Activated T-helper 1 cell treated with anti-CD3 and anti-CD28 coated beads, Interleukin-12 subunit alpha, Interleukin-12 subunit beta, Interleukin-2, Interleukin-4 antibody, amounts not matched to agents 30 ng/mL and 10 ng/mL and 1 ng/mL, durations not matched to agents 14 hours and 24 hours and 36 hours (primary cell): ENCODE results near the gene PPOX. TPM values are rescaled to one million over a fixed set of nuclear protein-coding genes. Genes with fewer than 3 reads are reported as not detected.

ENCODE experiments used
- DNase-seq: peaks from one replicate; pipeline ENCODE4 v3.0.0; 2021; ENCODE audit warnings: low spot score
- H3K27ac Mint-ChIP-seq: one replicate; pipeline ENCODE4 v1.8.0; 2021; ENCODE audit warnings: mild to moderate bottlenecking, mixed read lengths
- H3K27me3 Mint-ChIP-seq: one replicate; pipeline ENCODE4 v1.8.0; 2022; ENCODE audit warnings: mild to moderate bottlenecking, moderate library complexity, mixed read lengths; ENCODE audit not compliant: insufficient read depth
- H3K36me3 Mint-ChIP-seq: one replicate; pipeline ENCODE4 v1.8.0; 2021; ENCODE audit warnings: low read depth, mixed read lengths
- H3K4me1 Mint-ChIP-seq: one replicate; pipeline ENCODE4 v1.8.0; 2021; ENCODE audit warnings: low read depth, mixed read lengths
- H3K4me3 Mint-ChIP-seq: one replicate; pipeline ENCODE4 v1.8.0; 2021; ENCODE audit warnings: mild to moderate bottlenecking, moderate library complexity, mixed read lengths
- H3K9me3 Mint-ChIP-seq: one replicate; pipeline ENCODE4 v1.8.0; 2021; ENCODE audit warnings: mixed read lengths
- intact Hi-C: fragments of 100-400 bp; cut with micrococcal nuclease; formaldehyde crosslinking; loops from one replicate; pipeline ENCODE4 v1.15.1; 2024
- total RNA-seq: library from RNA; stranded (reverse); gene quantifications from 2 replicates; pipeline ENCODE4 v1.2.3, GENCODE V29; 2022

The PPOX gene
- total RNA-seq, 1 donor from 2014 or later = 25.1 TPM

DNA sequence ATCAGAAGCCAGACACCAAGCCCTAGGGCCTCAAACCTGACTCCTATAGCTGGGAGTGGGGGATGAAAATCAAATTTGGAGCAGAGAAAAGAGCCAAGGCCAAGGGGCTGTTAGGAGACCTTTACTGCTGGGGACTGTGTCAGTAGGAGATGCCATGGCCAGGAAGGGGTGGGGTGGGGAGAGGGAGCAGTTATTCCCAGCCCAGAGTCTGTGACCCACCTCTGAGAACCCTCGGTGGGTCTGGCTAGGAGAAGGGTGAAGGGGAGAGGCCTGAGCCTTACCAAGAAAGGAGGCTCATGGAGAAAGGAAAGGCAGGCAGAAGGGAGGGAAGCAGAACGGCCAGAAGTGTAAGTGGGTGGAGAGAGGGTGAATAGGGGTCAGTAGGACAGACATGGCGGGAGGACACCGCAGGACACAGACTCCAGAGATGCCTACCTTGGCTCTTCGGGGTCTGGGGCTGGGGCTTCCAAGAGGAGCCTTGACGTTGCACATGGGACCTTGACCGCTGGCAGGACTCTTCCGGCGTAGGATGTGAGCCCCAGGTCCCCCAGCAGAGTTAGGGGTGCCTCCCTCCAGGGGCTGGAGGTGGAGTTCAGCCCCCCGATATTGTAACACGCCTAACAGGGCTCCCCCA, 31.5 kb downstream of the PPOX start:
- Mint-ChIP-seq H3K27ac (no peak overlapping the region), H3K4me3 (no peak overlapping the region), H3K4me1 (peaks cover 59% of the 10 kb centered on the region), H3K36me3 (peaks cover 3% of the 10 kb centered on the region), H3K9me3 (no peaks in the 10 kb centered on the region), H3K27me3 (no peaks in the 10 kb centered on the region)
- no peak for DNase-seq
- intact Hi-C loops = no loop called here

DNA sequence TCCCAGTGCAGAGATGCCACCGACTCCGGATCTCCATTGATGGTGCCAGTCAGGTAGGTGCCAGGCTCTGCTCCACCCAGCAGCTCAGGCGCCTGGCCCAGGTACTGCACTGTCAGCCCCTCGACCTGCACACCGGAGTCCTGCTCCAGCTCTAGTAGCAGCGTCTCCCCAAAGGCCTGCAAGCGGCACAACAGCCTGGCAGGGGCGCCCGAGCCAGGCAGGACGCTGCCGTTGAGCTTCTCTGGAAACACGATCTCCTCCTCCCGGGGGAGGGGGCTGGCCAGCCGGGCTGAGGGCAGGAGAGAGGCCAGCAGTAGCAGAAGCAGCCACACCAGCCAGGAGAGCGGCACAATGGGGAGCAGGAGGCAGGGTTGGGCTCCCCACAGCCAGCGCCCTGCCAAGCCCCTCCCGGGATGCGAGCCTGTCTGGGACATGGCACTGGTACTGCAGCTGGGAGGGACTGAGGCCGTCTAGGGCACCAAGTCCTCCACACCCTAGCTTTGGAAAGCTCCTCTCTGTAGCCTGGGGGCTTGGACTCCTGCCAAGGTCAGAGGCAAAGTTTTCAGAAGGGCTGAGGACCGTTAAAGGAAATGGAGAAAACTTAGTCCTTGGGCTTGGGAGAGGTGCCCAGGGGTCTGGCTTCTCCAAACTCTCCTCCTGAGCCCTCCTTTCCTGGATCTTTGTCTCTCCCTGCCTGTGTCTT, 32.1 kb downstream of the PPOX start:
- Mint-ChIP-seq H3K4me1 (peaks cover 59% of the 10 kb centered on the region), H3K36me3 (peaks cover 5% of the 10 kb centered on the region), H3K9me3 (no peaks in the 10 kb centered on the region), H3K27ac (no peak overlapping the region), H3K4me3 (no peak overlapping the region), H3K27me3 (no peaks in the 10 kb centered on the region)
- intact Hi-C loops = no loop called here
- no peak for DNase-seq

DNA sequence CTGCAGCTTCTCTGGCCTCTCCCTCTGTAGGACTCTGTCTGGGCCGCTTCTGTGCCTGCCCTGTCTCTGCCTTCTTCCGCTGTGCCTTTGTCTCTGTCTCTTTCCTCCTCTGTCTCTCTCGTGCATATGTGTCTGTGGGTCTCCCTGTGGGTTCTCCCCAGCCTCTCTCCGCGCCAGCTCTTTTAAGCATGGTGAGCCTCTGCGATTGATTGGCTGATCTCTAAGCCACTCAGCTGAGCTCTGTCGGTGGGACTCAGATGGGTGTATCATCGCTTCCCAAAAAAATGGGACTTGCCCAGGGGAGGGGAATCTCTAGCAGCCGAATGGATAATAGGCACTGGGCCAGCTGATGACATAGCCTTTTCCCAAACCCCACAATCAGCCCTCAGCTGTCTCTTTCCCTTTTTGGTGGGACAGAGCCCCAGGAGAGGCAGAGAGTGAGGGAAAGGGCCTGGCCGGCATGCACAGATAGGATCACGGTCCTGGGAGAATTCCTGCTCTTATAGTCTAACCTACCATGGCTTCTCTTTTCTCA, 32.7 kb downstream of the PPOX start, which contains the start of gene ADAMTS4:
ADAMTS4 (minus strand) TSS at position 158 of the 535 bp plus-strand sequence. CDS start 427 bp downstream, outside the sequence.
- no peaks in the 10 kb centered on the region for H3K27me3 Mint-ChIP-seq
- H3K4me1 Mint-ChIP-seq = peaks cover 65% of the 10 kb centered on the region
- intact Hi-C loops = no loop called here
- no peak for DNase-seq
- no peak within 1 kb of the TSS for H3K4me3 Mint-ChIP-seq
- H3K27ac Mint-ChIP-seq = peak within 1 kb of the TSS; percentile 97
- H3K9me3 Mint-ChIP-seq = no peaks in the 10 kb centered on the region
- H3K36me3 Mint-ChIP-seq = peaks cover 5% of the 10 kb centered on the region

DNA sequence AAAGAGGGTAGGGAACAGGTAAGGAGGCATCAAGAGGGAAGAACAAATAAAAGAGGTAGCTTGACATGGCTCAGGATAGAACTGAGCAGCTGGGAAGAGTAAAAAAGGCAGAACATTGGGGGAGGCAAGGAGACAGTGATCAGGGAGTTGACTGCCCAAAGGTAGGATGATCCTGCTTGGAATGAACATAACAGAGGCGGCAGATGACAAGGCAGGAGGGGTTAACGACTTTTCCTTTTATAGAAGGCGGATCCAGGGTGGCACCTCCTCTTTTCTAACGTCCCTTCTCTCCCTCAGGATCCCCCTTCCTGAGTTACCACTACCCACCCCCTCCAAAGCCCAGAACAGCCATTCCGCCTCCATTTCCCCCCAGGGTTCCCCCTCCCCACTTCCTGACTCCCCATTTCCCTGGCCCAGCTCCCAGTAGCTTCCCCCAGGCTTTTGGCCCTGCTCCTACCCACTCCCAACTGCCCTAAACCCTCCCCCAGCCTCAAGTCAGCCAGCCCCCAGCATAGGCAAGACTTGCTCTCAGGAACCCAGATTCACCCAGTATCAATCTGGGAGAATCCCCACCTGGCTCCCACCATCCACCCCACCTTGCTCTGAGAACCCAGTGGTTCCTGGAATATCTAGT, 33.4 kb downstream of the PPOX start:
- Mint-ChIP-seq H3K4me3 (no peak overlapping the region), H3K9me3 (no peaks in the 10 kb centered on the region)

DNA sequence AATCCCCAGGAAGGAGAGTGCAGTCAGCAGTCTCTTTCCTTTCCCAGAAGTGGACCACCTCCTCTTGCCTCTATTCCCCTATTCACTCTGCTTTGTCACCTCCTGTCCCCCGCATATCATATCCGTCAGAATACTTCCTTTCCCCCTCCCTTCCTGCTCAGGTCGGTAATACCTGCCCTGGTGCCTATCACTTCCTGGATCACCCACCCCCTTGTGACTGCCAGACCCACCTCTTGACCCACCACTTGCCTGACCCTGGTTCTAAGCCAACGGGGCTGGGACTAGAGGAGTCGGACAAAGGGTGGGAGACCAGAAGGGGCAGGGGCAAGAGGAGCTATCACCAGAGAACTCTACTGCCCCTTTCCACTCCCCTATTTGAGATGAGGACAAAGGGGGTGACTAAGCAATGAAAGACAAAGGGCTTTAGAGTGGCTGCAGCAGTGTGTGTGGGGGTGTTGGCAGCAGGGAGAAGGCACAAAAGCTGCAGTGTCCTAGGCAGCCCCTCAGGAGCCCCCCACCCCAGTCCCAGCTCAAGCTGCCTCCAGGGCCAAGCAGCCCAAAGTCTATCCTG, 34.3 kb downstream of the PPOX start:
- Mint-ChIP-seq H3K36me3 (peaks cover 16% of the 10 kb centered on the region), H3K4me3 (no peak overlapping the region), H3K4me1 (peaks cover 67% of the 10 kb centered on the region), H3K27ac (peak overlapping the region; percentile 97), H3K9me3 (no peaks in the 10 kb centered on the region), H3K27me3 (no peaks in the 10 kb centered on the region)
- no peak for DNase-seq
- intact Hi-C loops = no loop called here

More for the DNA sequence above, 33.4 kb downstream of the PPOX start:
- DNase-seq = no peak
- intact Hi-C loops = no loop called here
- Mint-ChIP-seq H3K27me3 (no peaks in the 10 kb centered on the region), H3K27ac (peak overlapping the region; percentile 97), H3K36me3 (peaks cover 11% of the 10 kb centered on the region), H3K4me1 (peaks cover 70% of the 10 kb centered on the region)

DNA sequence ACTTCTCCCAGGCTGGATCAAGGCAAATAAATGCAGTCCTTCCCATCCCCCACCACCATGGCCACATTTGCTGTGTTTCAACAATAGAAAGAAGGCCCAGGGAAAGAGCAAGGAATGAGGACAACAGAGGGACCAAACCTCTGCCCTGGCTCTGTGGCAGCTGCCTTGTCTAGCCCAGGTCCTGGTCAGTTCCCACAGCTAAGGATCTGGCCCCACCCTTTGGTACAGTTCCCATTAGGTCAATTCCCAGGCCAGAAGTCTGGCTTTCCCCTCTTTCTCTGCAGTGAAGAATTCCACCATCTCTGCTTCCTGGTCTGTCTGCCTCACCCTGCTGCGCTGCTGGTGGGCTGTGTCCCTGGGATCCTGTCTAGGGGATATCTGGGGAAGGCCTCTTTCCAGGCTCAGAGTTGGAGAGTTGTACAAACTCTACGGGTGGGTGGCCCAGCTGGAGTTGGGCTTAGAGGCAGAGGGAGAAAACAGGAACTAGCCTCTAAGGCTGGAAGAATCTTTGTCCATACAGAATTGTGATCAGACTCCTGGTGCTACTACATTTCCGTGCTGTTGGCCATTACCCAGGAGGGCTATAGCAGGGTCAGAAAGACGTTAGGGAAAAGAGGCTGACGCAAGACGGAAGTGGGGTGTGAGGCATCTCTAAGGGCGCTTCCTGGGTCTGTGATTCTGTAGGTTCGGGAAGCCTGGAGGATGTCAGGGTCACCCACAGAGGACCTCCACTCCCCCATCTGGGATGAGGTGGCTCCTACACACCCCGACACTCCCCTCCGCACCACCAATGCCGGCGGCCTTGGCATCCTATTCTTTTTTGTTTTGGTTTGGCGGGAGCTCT, 35.0 kb downstream of the PPOX start:
- Mint-ChIP-seq H3K27ac (peak overlapping the region; percentile 97), H3K4me1 (peaks cover 69% of the 10 kb centered on the region)
- intact Hi-C loops = no loop called here

DNA sequence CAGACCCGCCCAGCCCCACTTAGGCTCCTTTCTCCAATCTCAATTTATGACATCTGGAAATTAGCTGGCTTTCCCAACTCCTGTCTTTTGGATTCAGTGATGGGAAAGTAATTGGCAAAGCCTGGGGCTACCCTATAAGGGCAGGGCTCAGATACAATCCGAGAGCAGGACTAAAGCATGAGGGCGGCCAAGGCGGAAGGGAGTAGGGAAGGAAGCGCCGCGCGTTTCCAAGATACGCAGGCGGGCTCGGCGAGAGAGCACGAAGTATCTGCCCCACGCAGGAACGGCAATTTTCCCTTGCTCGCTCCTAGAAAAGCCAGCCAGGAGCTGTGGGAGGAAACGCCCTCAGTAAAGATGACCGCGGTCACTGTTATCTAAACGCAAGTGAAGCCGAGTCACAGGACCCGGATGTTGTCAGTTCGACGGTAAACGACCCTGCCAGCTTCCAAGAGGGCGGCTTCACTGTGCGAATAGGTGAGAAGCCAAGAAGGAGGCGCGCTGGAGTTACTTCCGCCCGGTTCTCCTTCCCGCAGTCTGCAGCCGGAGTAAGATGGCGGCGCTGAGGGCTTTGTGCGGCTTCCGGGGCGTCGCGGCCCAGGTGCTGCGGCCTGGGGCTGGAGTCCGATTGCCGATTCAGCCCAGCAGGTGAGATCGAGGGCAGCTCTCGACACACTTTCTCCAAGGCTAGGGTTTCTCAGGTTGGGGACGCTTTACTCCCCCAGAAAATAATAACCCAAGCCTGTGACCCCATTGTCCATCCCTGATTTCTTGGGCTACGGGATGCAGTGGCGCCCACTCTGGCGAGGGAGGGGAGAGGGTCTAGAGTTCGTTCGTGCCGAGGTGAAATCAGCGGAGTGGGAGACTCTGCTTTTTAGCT, 35.8 kb downstream of the PPOX start, which contains the start of gene NDUFS2:
NDUFS2 (plus strand) TSS at position 532 of the 877 bp plus-strand sequence; CDS start at position 551, 19 bp downstream.
- Mint-ChIP-seq H3K4me1 (peaks cover 77% of the 10 kb centered on the region), H3K4me3 (peak within 1 kb of the TSS; percentile 96), H3K36me3 (peaks cover 27% of the 10 kb centered on the region), H3K9me3 (no peaks in the 10 kb centered on the region), H3K27ac (peak within 1 kb of the TSS; percentile 97), H3K27me3 (no peaks in the 10 kb centered on the region)
- DNase-seq = peak; percentile 93
- intact Hi-C loops = loop anchor here (1.0 to 2.0 kb wide), 7 partner anchors 10 to 112 kb away; partner anchors contain the start of genes NIT1, PFDN2, SDHC and UFC1

More for the DNA sequence above, 35.0 kb downstream of the PPOX start:
- peak overlapping the region; percentile 96 for H3K4me3 Mint-ChIP-seq
- H3K27me3 Mint-ChIP-seq = no peaks in the 10 kb centered on the region
- no peaks in the 10 kb centered on the region for H3K9me3 Mint-ChIP-seq
- peaks cover 23% of the 10 kb centered on the region for H3K36me3 Mint-ChIP-seq
- DNase-seq = no peak

DNA sequence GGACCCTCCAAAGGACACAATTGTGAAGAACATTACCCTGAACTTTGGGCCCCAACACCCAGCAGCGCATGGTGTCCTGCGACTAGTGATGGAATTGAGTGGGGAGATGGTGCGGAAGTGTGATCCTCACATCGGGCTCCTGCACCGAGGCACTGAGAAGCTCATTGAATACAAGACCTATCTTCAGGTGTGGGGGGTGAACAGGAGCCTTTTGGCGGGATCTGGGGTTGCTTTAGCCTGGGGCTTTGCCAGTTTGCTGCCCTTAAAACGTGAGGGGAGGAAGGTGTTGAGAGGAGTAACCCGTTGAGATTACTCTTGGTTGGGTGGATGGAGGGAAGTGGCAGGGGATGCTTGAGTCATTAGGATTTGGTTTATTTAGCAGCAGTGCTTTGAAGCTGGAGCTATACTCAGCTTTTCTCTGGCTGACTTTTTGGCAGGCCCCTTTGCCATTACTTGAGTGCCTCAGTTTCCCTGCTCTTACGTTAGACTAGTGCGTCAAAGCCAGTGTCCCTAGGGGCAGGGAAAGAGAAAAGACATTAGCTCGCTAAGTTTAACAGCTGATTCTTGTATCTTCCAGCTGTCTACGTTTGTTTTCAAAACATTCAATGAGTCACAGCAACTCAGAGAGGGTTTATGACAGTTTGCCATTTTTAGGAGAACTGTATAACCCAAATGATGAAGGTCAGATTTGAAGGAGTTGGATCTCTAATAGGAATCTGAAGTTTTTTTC, 40.4 kb downstream of the PPOX start:
- Mint-ChIP-seq H3K9me3 (no peaks in the 10 kb centered on the region), H3K4me3 (no peak overlapping the region), H3K4me1 (peaks cover 54% of the 10 kb centered on the region), H3K27me3 (no peaks in the 10 kb centered on the region), H3K36me3 (peaks cover 46% of the 10 kb centered on the region), H3K27ac (no peak overlapping the region)
- intact Hi-C loops = no loop called here
- DNase-seq = no peak

DNA sequence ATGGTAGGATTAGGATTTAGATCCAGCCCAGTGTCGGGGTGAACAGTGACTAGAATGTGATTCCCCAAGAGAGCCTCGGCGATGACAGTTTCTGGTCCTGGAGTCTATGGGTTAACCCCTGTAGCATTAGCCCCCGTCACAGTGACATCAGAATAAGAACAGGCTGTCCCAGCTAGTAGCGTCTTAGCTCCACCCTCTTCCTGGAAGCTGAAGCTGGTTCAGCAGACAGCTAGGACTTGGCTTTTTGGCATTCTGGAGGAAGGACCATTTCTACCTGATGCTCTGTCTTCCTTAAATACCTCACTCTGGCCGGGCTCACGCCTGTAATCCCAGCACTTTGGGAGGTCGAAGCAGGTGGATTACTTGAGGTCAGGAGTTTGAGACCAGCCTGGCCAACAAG, 40.9 kb downstream of the PPOX start:
- Mint-ChIP-seq H3K36me3 (peaks cover 52% of the 10 kb centered on the region), H3K27me3 (no peaks in the 10 kb centered on the region), H3K27ac (no peak overlapping the region)

DNA sequence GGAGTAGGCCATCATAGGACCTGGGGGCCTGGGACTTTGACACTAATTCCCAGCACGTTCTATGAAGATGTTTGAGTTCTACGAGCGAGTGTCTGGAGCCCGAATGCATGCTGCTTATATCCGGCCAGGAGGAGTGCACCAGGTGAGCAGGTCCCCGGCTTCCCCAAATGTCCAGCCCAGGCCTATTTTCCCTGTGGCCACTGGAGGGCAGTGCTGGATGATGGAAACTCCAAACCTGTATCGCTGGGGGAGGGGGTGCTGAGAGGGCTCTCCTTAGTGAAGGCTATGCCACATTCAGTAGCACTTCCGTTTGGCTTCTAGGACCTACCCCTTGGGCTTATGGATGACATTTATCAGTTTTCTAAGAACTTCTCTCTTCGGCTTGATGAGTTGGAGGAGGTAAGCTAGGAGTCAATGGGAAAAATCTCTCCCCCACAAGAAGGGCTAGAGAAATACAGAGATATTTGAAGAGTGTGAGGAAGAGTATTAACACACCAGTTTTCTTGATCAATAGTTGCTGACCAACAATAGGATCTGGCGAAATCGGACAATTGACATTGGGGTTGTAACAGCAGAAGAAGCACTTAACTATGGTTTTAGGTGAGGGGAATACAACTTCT, 43.7 kb downstream of the PPOX start:
- intact Hi-C loops = loop anchor here (1.0 kb wide), 2 partner anchors 15 to 81 kb away; no protein-coding TSS in a partner anchor

More for the DNA sequence above, 40.9 kb downstream of the PPOX start:
- no peak for DNase-seq
- peaks cover 49% of the 10 kb centered on the region for H3K4me1 Mint-ChIP-seq
- no peak overlapping the region for H3K4me3 Mint-ChIP-seq
- H3K9me3 Mint-ChIP-seq = no peaks in the 10 kb centered on the region
- intact Hi-C loops = no loop called here

More for the DNA sequence above, 43.7 kb downstream of the PPOX start:
- H3K9me3 Mint-ChIP-seq = no peaks in the 10 kb centered on the region
- H3K27me3 Mint-ChIP-seq = no peaks in the 10 kb centered on the region
- H3K36me3 Mint-ChIP-seq = peaks cover 57% of the 10 kb centered on the region
- H3K4me3 Mint-ChIP-seq = no peak overlapping the region
- peak; percentile 62 for DNase-seq
- H3K4me1 Mint-ChIP-seq = peaks cover 41% of the 10 kb centered on the region
- H3K27ac Mint-ChIP-seq = peak overlapping the region; percentile 60
